Left ventricle myocardium inferior (tissue), 1 donor: Measurements from ENCODE around the gene LDHB. TPM values are rescaled to one million over a fixed set of nuclear protein-coding genes. Genes with fewer than 3 reads are reported as not detected.
A peak's percentile ranks its signal among the peaks of the same experiment; 100 is the strongest.

Experiments used
- DNase-seq: peaks from one replicate; pipeline ENCODE4 v3.0.0-alpha.2; 2020
- H3K27ac ChIP-seq: fragments of 200-600 bp; replicated peaks from 2 replicates; pipeline ENCODE4 v1.8.0; 2021
- H3K27me3 ChIP-seq: fragments of 200-600 bp; 2 replicates; pipeline ENCODE4 v1.8.0; 2021; ENCODE audit warnings: low read depth
- H3K36me3 ChIP-seq: fragments of 200-600 bp; 2 replicates; pipeline ENCODE4 v1.8.0; 2021
- H3K4me1 ChIP-seq: fragments of 200-600 bp; 2 replicates; pipeline ENCODE4 v1.8.0; 2021
- H3K4me3 ChIP-seq: fragments of 200-600 bp; 2 replicates; pipeline ENCODE4 v1.8.0; 2021; ENCODE audit warnings: mild to moderate bottlenecking, moderate library complexity
- H3K9me3 ChIP-seq: fragments of 200-600 bp; replicated peaks from 2 replicates; pipeline ENCODE4 v1.8.0; 2021
- CTCF ChIP-seq: fragments of 200-600 bp; IDR thresholded peaks from 2 replicates; pipeline ENCODE4 v1.8.0; 2021; ENCODE audit warnings: antibody characterized with exemption, mild to moderate bottlenecking, borderline replicate concordance
- intact Hi-C: fragments of 100-400 bp; cut with micrococcal nuclease; formaldehyde crosslinking; loops from one replicate; pipeline ENCODE4 v1.11.0; 2022
- total RNA-seq: library from RNA; stranded (reverse); fragmentation: NEBNext Ultra II Directional; extraction: Animal tissue kit (Norgen Biotek cat#: 25700); gene quantifications from one replicate; pipeline ENCODE4 v1.2.1, GENCODE V29; 2021
- donor health status: DM: no; HTN: yes; CAD: no; lungs with severe emphysema.

LDHB gene
- total RNA-seq, 1 donor from 2014 or later: 2,441 TPM

GRCh38 chr12:21643758-21644157, 13.9 kb downstream of the LDHB start:
- peak overlapping the region; percentile 75 for H3K27ac ChIP-seq
- intact Hi-C loops: no loop called here
- TF ChIP-seq CTCF: no peak
- DNase-seq: no peak
- H3K36me3 ChIP-seq: peaks cover 73% of the 10 kb centered on the region
- H3K9me3 ChIP-seq: no peaks in the 10 kb centered on the region
- no peaks in the 10 kb centered on the region for H3K27me3 ChIP-seq
- H3K4me1 ChIP-seq: peaks cover 94% of the 10 kb centered on the region
- no peak overlapping the region for H3K4me3 ChIP-seq

- intact Hi-C loops: no loop called here
- H3K4me1 ChIP-seq: peaks cover 94% of the 10 kb centered on the region
- no peaks in the 10 kb centered on the region for H3K9me3 ChIP-seq
- no peaks in the 10 kb centered on the region for H3K27me3 ChIP-seq
- no peak for TF ChIP-seq CTCF
- DNase-seq: no peak
- H3K4me3 ChIP-seq: no peak overlapping the region
- H3K27ac ChIP-seq: peak overlapping the region; percentile 75
- peaks cover 75% of the 10 kb centered on the region for H3K36me3 ChIP-seq
Measured at GRCh38 chr12:21642707-21643389, 14.8 kb downstream of the LDHB start.

- no peaks in the 10 kb centered on the region for H3K27me3 ChIP-seq
- no peak overlapping the region for H3K4me3 ChIP-seq
- H3K9me3 ChIP-seq: no peaks in the 10 kb centered on the region
- intact Hi-C loops: no loop called here
- no peak for DNase-seq
- TF ChIP-seq CTCF: no peak
- peaks cover 61% of the 10 kb centered on the region for H3K4me1 ChIP-seq
- H3K36me3 ChIP-seq: peaks cover 75% of the 10 kb centered on the region
- peak overlapping the region; percentile 69 for H3K27ac ChIP-seq
Measured at GRCh38 chr12:21638054-21638891, 19.4 kb downstream of the LDHB start.

GRCh38 chr12:21634245-21634644, 23.4 kb downstream of the LDHB start:
- H3K27me3 ChIP-seq: no peaks in the 10 kb centered on the region
- no peak for TF ChIP-seq CTCF
- no peak overlapping the region for H3K27ac ChIP-seq
- DNase-seq: no peak
- peaks cover 46% of the 10 kb centered on the region for H3K36me3 ChIP-seq
- peaks cover 22% of the 10 kb centered on the region for H3K4me1 ChIP-seq
- intact Hi-C loops: no loop called here
- H3K4me3 ChIP-seq: no peak overlapping the region
- no peaks in the 10 kb centered on the region for H3K9me3 ChIP-seq

- Histone ChIP-seq H3K4me3 (no peak overlapping the region), H3K36me3 (peaks cover 28% of the 10 kb centered on the region), H3K27me3 (no peaks in the 10 kb centered on the region), H3K4me1 (no peaks in the 10 kb centered on the region), H3K9me3 (no peaks in the 10 kb centered on the region), H3K27ac (no peak overlapping the region)
- DNase-seq: no peak
- TF ChIP-seq CTCF: no peak
- intact Hi-C loops: no loop called here
Measured at GRCh38 chr12:21631367-21631766, 26.3 kb downstream of the LDHB start.
